HG03159 (cell line): ENCODE measurements around the gene SLC30A9.

Source experiments
- ATAC-seq: cut with Tn5 transposase; IDR thresholded peaks from one replicate; pipeline ENCODE4 v1.9.1; 2021; ENCODE audit warnings: mild to moderate bottlenecking, moderate library complexity; ENCODE audit not compliant: unreplicated experiment

The SLC30A9 gene

GRCh38 chr4:41998019-41998418 lies 7.7 kb downstream of the SLC30A9 start:
- no peak for ATAC-seq

GRCh38 chr4:41999321-41999720 lies 9.0 kb downstream of the SLC30A9 start:
- ATAC-seq = no peak

GRCh38 chr4:42008011-42008786 lies 17.9 kb downstream of the SLC30A9 start:
- no peak for ATAC-seq

- ATAC-seq = no peak
Observed at GRCh38 chr4:42015438-42015837, 25.1 kb downstream of the SLC30A9 start.

- no peak for ATAC-seq
Observed at GRCh38 chr4:42018451-42018850, 28.1 kb downstream of the SLC30A9 start.

- ATAC-seq = no peak
Observed at GRCh38 chr4:42048394-42048793, 58.1 kb downstream of the SLC30A9 start.

GRCh38 chr4:42050516-42051249 lies 60.4 kb downstream of the SLC30A9 start:
- no peak for ATAC-seq

- no peak for ATAC-seq
Observed at GRCh38 chr4:42066402-42066801, 76.1 kb downstream of the SLC30A9 start.

GRCh38 chr4:42067264-42067663 lies 76.9 kb downstream of the SLC30A9 start:
- ATAC-seq = no peak

GRCh38 chr4:42070463-42070862 lies 80.1 kb downstream of the SLC30A9 start:
- ATAC-seq = no peak

GRCh38 chr4:42074294-42074693 lies 84.0 kb downstream of the SLC30A9 start:
- no peak for ATAC-seq

GRCh38 chr4:42078184-42078801 lies 88.0 kb downstream of the SLC30A9 start:
- peak; percentile 91 for ATAC-seq

GRCh38 chr4:42080306-42080705 lies 90.0 kb downstream of the SLC30A9 start:
- peak; percentile 61 for ATAC-seq

- no peak for ATAC-seq
Observed at GRCh38 chr4:42083816-42084215, 93.5 kb downstream of the SLC30A9 start.

GRCh38 chr4:42088386-42088785 lies 98.1 kb downstream of the SLC30A9 start:
- no peak for ATAC-seq

- ATAC-seq = no peak
Observed at GRCh38 chr4:42101446-42101975, 111.2 kb downstream of the SLC30A9 start.

GRCh38 chr4:42104521-42104920 lies 114.2 kb downstream of the SLC30A9 start:
- no peak for ATAC-seq

- no peak for ATAC-seq
Observed at GRCh38 chr4:42112846-42113245, 122.5 kb downstream of the SLC30A9 start.

- no peak for ATAC-seq
Observed at GRCh38 chr4:42119886-42120285, 129.6 kb downstream of the SLC30A9 start.

- ATAC-seq = no peak
Observed at GRCh38 chr4:42122237-42122636, 131.9 kb downstream of the SLC30A9 start.

- ATAC-seq = no peak
Observed at GRCh38 chr4:42123071-42123644, 132.8 kb downstream of the SLC30A9 start.
